ENCODE measurements around the gene CARS1.

The CARS1 gene

DNA sequence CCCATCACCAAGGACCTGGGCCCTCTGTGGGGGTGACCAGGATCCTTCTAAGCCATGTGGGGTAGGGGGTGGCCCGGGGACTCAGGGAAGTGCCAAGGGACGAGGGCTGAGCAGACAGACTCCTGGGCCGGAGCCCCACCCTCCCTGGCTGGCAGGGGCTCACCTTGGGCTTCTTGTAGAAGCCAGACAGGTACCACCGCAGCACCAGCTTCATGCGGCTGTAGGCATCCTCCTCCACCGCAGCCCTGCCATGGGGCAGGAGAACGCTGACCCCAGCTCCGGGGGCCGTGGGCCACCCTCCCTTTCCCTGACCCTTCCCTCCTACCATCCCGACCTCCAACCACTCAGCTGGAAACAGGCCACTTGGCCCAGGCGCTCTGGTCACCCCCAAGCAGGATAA is 45.9 kb upstream of the CARS1 start:
- TF ChIP-seq, protein P1, sequence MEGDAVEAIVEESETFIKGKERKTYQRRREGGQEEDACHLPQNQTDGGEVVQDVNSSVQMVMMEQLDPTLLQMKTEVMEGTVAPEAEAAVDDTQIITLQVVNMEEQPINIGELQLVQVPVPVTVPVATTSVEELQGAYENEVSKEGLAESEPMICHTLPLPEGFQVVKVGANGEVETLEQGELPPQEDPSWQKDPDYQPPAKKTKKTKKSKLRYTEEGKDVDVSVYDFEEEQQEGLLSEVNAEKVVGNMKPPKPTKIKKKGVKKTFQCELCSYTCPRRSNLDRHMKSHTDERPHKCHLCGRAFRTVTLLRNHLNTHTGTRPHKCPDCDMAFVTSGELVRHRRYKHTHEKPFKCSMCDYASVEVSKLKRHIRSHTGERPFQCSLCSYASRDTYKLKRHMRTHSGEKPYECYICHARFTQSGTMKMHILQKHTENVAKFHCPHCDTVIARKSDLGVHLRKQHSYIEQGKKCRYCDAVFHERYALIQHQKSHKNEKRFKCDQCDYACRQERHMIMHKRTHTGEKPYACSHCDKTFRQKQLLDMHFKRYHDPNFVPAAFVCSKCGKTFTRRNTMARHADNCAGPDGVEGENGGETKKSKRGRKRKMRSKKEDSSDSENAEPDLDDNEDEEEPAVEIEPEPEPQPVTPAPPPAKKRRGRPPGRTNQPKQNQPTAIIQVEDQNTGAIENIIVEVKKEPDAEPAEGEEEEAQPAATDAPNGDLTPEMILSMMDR (IDR thresholded peaks at IDR 0.05): no peak
- H3K36me3 ChIP-seq: peaks cover 60% of the 10 kb centered on the region

DNA sequence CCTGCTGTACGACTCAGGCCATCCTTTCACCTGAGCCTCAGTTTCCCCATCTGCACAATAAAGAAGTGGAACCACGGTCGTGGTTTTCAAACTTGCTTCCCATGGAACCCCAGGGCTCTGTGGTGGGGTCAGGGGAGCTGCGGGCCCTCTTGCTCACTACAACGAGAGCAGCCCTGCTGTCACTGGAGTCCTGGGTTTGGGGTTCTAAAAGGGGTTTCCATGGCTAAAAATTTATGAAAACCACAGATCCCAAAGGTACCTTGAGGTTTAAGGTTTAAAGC is 45.4 kb upstream of the CARS1 start:
- H3K4me1 ChIP-seq (ENCODE audit: control insufficient read depth in 1 of 2, insufficient read depth in 1 of 2, low read depth in 1 of 2, low read length in 1 of 2): no peaks in the 10 kb centered on the region
- H3K36me3 ChIP-seq: peaks cover 59% of the 10 kb centered on the region
- H3K9me3 ChIP-seq: no peaks in the 10 kb centered on the region
- H3K27me3 ChIP-seq: no peaks in the 10 kb centered on the region
- no peak overlapping the region for H3K27ac ChIP-seq
- no peak overlapping the region for H3K4me3 ChIP-seq (ENCODE audit: low read depth in 1 of 2, low read length in 1 of 2)
- TF ChIP-seq, protein P1 (IDR thresholded peaks at IDR 0.05): no peak

More for the DNA sequence above, 45.9 kb upstream of the CARS1 start:
- Histone ChIP-seq H3K9me3 (no peaks in the 10 kb centered on the region), H3K27me3 (no peaks in the 10 kb centered on the region), H3K27ac (no peak overlapping the region), H3K4me3 (ENCODE audit: low read depth in 1 of 2, low read length in 1 of 2) (no peak overlapping the region), H3K4me1 (ENCODE audit: control insufficient read depth in 1 of 2, insufficient read depth in 1 of 2, low read depth in 1 of 2, low read length in 1 of 2) (no peaks in the 10 kb centered on the region)

DNA sequence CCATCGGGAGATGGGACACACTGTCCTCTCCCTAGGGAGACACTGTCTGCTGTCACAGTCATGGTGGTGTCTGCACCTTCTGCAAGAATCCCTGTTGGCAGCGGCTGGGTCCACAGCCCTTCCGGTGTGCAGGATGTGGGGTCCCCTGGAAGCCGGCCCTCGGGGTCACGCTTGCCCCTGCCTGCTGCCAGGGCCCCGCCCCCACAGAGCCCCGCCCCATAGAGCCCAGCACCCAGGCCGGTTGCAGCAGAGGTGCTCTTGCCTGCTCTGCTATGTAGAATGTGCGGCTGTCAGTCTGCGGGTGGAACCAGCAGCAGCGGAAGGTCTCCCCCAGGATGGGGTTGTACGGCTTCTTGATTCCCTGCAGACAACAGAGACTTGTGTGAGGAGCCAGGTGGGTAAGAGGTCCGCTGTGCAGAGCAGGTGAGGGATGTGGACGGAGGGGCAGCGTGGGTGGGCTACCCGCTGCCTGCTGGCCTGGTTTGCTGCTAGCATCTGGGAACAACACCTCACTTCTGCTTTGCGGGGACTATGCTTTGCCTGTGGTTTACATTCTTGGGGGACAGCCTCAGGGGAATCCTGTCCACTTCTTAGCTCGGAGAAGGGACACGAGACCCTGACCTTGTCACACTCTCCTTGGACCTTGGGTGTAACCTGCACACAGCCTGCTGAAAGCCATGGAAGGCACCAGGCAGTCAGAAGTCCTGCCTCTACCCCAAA is 44.9 kb upstream of the CARS1 start:
- no peaks in the 10 kb centered on the region for H3K9me3 ChIP-seq
- no peaks in the 10 kb centered on the region for H3K27me3 ChIP-seq
- no peaks in the 10 kb centered on the region for H3K4me1 ChIP-seq (ENCODE audit: control insufficient read depth in 1 of 2, insufficient read depth in 1 of 2, low read depth in 1 of 2, low read length in 1 of 2)
- no peak overlapping the region for H3K4me3 ChIP-seq (ENCODE audit: low read depth in 1 of 2, low read length in 1 of 2)
- H3K36me3 ChIP-seq: peaks cover 54% of the 10 kb centered on the region
- no peak overlapping the region for H3K27ac ChIP-seq
- TF ChIP-seq, protein P1 (IDR thresholded peaks at IDR 0.05): no peak

DNA sequence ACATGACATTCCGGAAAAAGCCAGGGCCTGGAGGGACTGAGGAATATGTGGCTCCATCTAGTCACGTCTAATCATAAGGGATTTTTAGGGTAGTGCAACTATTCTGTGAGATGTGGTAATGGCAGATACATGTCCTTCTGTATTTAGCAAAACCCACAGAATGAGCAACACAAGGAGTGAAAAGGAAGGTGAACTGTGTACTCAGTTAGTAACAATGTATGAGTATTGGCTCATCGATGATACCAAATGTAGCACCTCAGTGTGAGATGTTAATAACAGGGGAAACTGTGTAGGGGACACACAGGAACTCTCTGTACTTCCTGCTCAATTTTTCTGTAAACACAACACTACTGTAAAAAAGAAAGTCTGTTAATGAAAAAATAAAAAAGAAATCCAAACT is 42.0 kb upstream of the CARS1 start:
- TF ChIP-seq, protein P1 (IDR thresholded peaks at IDR 0.05): no peak
- Histone ChIP-seq H3K27me3 (no peaks in the 10 kb centered on the region), H3K4me1 (ENCODE audit: control insufficient read depth in 1 of 2, insufficient read depth in 1 of 2, low read depth in 1 of 2, low read length in 1 of 2) (no peaks in the 10 kb centered on the region), H3K27ac (no peak overlapping the region), H3K4me3 (ENCODE audit: low read depth in 1 of 2, low read length in 1 of 2) (no peak overlapping the region), H3K9me3 (no peaks in the 10 kb centered on the region), H3K36me3 (peaks cover 39% of the 10 kb centered on the region)

GRCh38 chr11:3096909-3097530 is 39.8 kb upstream of the CARS1 start:
- Histone ChIP-seq H3K4me1 (ENCODE audit: control insufficient read depth in 1 of 2, insufficient read depth in 1 of 2, low read depth in 1 of 2, low read length in 1 of 2) (peaks cover 0 to under 1% of the 10 kb centered on the region in 2 experiments), H3K36me3 (peaks cover 48% of the 10 kb centered on the region), H3K27ac (no peak overlapping the region), H3K9me3 (no peaks in the 10 kb centered on the region), H3K4me3 (ENCODE audit: low read depth in 1 of 2, low read length in 1 of 2) (no peak overlapping the region), H3K27me3 (no peaks in the 10 kb centered on the region)
- TF ChIP-seq, protein P1 (IDR thresholded peaks at IDR 0.05): no peak
